Adrenal gland (tissue), 5 donors: Measurements from ENCODE around the gene MYH10.

Experiments used
- POLR2A ChIP-seq, 2 donors: fragments of 450-650 bp; IDR thresholded peaks; one replicate each; pipeline ENCODE4 v1.6.1; 2017; ENCODE audit warnings: antibody characterized with exemption in 2 of 2, mild to moderate bottlenecking in 2 of 2, moderate library complexity in 1 of 2
- TF ChIP-seq, protein P1 (sequence below), 6 experiments: fragments of 450-650 bp in 4 of 6; fragments of 200-600 bp in 2 of 6; sonication (generic) in 1 of 6; IDR thresholded peaks; 1 replicate in 5 of 6; 2 replicates in 1 of 6; pipeline versions ENCODE4 v1.5.1 to v1.8.0; 2016 to 2021; ENCODE audit warnings: antibody characterized with exemption in 6 of 6, mild to moderate bottlenecking in 2 of 6, moderate library complexity in 1 of 6
- donor health status: DM: no; HTN: no; CAD: no.

DNA sequence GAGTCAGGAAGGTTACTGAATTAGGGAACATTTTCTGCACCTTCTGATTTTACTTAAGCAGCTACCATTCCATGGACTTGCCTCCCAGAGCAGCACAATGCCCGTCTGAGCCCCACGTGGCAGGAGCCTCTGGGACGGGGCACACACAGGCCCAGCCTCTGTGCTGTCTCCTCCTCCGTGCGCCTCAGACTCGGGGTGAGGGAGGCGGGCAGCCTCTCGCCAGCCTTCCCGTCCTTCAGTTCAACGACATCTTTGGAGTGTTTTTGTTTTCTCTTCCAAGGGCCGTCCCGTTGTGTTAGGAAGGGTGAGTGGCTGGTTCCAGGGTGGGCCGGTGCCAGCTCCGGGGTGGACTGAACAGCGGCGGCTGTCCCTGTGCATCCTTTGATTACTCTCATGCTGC is 163.0 kb downstream of the MYH10 start:
- TF ChIP-seq, protein P1, sequence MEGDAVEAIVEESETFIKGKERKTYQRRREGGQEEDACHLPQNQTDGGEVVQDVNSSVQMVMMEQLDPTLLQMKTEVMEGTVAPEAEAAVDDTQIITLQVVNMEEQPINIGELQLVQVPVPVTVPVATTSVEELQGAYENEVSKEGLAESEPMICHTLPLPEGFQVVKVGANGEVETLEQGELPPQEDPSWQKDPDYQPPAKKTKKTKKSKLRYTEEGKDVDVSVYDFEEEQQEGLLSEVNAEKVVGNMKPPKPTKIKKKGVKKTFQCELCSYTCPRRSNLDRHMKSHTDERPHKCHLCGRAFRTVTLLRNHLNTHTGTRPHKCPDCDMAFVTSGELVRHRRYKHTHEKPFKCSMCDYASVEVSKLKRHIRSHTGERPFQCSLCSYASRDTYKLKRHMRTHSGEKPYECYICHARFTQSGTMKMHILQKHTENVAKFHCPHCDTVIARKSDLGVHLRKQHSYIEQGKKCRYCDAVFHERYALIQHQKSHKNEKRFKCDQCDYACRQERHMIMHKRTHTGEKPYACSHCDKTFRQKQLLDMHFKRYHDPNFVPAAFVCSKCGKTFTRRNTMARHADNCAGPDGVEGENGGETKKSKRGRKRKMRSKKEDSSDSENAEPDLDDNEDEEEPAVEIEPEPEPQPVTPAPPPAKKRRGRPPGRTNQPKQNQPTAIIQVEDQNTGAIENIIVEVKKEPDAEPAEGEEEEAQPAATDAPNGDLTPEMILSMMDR (IDR thresholded peaks at IDR 0.05) = no peak
- TF ChIP-seq POLR2A (IDR thresholded peaks at IDR 0.05) = no peak
